Uterus (tissue), 2 donors: ENCODE measurements around the gene BZW2.

Experiments
- CTCF ChIP-seq, 4 experiments: fragments of 200-600 bp in 2 of 4; fragments of 450-650 bp in 2 of 4; sonication (generic) in 2 of 4; IDR thresholded peaks; one replicate each; pipeline ENCODE4 v1.5.1; 2016 to 2019; ENCODE audit warnings: antibody characterized with exemption in 4 of 4, mild to moderate bottlenecking in 2 of 4, moderate library complexity in 1 of 4
- POLR2A ChIP-seq, 2 donors: fragments of 450-650 bp; IDR thresholded peaks; one replicate each; pipeline ENCODE4 v1.6.1; 2016; ENCODE audit warnings: antibody characterized with exemption in 2 of 2, mild to moderate bottlenecking in 1 of 2, moderate library complexity in 1 of 2

- TF ChIP-seq CTCF (IDR thresholded peaks at IDR 0.05) (no peak), POLR2A (IDR thresholded peaks at IDR 0.05) (no peak)
Observed at GRCh38 chr7:16652888-16653287, 6.9 kb downstream of the BZW2 start.
